CD4-positive, alpha-beta T cell treated with Interleukin-6 for 4 hours (primary cell): ENCODE measurements around the gene DENND6A.
"Not testable (repeated sequence)": the region's sequence is repeated elsewhere in the genome, so short reads cannot be mapped to it uniquely, and the experiment has no call there.

Experiments
- DNase-seq: peaks from one replicate; pipeline ENCODE4 v3.0.0-alpha.2; 2020; ENCODE audit warnings: mixed read lengths

The DENND6A gene

DNA sequence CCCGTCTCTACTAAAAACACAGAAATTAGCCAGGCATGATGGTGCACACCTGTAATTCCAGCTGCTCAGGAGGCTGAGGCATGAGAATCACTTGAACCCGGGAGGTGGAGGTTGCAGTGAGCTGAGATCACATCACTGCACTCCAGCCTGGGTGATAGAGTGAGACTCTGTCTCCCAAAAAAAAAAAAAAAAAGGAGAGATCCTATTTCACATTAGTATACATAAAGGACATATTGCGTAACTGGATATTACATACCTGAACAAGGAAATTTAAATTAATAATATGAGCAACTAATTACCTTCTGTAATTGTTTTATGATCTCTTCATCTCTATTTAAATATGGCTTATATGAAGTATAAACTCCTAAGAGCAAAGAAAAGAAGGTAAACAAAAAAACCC lies 58.6 kb downstream of the DENND6A start:
- DNase-seq, result not testable (repeated sequence)

GRCh38 chr3:57627976-57628375 lies 64.9 kb downstream of the DENND6A start:
- DNase-seq, result no peak

DNA sequence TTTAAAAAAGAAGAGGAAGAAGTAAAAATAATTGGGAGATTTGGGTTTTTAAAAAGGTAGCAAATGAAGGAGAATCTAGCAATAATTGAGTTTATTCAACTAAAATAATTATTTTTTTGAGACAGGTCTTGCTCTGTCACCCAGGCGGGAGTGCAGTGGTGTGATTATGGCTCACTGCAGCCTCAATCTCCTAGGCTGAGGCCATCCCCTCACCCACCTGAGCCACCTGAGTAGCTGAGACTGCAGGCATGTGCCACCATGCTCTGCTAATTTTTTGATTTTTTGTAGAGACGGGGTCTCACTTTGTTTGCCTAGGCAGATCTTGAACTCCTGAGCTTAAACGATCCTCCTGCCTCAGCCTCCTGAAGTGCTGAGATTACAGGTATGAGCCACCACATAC lies 68.1 kb downstream of the DENND6A start:
- no peak for DNase-seq

DNA sequence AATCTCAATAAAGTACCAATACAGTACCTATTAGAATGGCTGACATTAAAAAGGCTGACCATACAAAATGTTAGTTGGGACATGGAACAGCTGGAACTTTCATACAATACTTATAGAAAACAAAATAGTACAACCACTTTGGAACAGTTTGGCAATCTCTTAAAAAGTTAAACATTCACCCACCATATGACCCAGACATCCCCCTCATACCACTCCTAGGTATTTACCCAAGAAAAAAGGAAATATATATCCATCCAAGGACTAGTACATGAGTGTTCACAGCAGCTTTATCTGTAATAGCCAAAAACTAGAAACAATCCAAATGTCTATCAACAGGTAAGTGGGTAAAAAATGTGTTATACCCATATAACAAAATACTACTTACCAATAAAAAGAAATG lies 70.5 kb downstream of the DENND6A start:
- no peak for DNase-seq

DNA sequence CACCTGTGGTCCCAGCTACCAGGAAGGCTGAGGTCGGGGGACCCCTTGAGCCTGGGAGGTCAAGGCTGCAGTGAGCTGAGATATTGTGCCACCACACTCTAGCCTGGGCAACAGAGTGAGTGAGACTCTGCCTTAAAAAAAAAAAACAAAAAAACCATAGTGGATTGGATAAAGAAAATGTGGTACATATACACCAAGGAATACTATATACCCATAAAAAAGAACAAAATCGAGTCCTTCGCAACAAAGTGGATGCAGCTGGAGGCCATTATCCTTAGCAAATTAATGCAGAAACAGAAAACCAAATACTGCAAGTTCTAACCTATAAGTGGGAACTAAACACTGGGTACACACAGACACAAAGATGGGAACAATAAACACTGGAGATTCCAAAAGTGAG lies 75.1 kb downstream of the DENND6A start:
- DNase-seq, result no peak

DNA sequence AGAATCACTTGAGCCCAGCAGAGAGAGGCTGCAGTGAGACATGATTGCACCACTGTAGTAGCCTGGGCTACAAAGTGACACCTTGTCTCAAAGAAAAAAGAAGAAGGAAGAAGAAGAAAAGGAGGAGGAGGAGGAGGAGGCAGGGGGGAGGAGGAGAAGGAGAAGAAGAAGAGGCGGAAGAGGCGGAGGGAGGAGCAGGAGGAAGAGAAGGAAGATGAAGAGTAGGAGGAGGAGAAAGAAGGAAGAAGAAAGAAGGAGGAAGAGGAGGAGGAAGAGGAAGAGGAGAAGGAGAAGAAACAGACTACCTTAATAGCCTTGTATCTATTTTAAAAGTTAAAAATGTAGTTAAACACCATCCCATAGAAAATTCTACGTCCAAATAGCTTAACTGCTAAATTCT lies 76.6 kb downstream of the DENND6A start:
- DNase-seq, result no peak

DNA sequence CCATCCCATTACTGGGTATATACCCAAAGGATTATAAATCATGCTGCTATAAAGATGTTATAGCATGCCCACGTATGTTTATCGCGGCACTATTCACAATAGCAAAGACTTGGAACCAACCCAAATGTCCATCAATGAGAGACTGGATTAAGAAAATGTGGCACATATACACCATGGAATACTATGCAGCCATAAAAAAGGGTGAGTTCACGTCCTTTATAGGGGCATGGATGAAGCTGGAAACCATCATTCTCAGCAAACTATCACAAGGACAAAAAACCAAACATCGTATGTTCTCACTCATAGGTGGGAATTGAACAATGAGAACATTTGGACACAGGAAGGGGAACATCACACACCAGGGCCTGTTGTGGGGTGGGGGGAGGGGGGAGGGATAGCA lies 81.0 kb downstream of the DENND6A start:
- not testable (repeated sequence) for DNase-seq

- DNase-seq, result no peak
Measured at GRCh38 chr3:57605683-57606082, 87.2 kb downstream of the DENND6A start.

DNA sequence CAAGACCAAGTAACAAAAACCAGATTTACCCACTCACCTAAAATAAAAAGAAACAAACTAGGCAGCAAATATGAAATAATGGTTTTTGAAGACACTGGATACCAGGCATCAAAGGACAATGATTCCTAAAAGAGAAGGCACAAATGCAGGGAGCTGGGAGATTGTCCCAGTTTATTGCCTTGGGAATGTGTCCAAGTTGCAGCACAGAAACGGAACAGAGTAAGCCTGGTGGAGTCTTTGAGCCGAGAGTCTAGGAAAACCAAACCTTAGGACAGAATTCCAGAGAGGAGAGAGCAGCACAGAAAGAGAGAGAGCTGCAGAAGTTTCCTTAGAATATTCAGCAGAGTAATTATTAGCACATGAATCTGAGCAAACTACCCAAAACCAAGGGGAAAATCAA lies 87.9 kb downstream of the DENND6A start:
- no peak for DNase-seq

- no peak for DNase-seq
Measured at GRCh38 chr3:57600195-57600594, 92.7 kb downstream of the DENND6A start.

- no peak for DNase-seq
Measured at GRCh38 chr3:57598765-57599360, 94.0 kb downstream of the DENND6A start.

DNA sequence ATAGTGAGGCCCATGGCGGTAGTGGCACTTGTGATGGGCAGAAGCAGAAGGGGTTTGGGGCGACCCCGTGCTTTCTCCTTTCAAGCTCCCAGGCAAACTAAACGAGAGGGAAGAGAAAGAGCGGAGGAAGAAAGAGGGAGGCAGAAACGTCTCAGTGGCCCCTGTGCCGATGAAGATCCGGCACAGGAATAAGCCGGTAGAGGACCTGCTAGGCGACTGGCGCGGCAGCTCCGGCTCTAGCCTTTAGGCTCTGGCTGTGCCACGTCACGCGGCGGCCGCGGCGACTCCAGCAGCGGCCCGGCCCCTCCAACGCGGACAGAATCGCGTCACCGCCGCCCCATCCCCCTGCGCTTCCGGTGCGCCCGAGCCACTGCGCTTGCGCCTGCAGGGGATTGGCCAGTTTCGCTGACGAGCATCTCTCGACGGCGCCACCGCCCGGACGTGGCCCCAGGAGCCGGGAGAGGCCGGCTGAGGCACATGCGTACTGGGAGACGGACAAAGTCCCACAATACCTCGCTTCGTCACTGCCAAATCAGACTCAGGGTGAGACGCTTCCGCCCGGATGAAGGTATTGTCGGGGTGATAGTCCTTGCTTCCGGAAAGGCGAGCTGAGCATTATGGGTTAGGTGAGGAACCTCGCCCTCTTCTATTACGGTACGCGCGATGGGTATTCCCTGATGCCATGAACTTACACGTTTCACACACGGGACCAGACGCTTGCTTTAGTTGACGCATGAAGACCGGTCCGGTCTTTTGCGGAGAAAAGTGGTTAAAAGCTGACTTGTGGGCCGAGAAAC lies 95.6 kb downstream of the DENND6A start, which contains the start of gene ARF4:
TSS of gene ARF4 (minus strand) at position 218 of the 797 bp plus-strand sequence. CDS start at position 14, 204 bp downstream.
- DNase-seq, result peak; percentile 99

DNA sequence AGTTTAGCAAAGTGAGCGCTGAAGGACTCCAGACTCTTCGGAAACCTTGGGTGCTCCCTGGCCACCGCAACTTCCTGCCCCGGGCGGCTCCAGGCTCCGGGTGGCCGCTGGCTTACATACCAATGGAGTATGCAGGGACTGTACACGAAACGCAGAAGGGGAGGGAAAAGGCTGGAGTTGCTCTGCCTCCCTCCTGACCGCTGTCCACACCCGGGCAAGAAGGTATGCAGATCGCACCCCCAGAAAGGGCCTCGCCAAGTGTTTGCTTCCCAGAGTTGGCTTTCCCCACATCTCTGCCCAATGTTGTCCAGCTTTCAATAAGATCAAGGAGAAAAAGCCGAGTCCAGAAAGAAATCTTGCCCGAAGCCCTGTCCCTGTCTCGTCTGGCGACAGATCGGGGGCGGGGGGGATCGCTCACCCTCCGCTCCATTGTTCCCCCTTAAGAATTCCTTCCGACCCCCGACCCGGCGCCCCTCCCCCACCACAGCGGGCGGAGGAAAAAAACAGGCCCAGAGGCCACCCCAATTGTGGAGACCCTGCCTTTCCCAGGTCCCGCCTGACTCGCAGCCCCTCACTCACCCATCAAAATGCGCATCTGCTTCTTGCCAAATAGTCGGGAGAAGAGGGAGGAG lies 96.3 kb downstream of the DENND6A start:
- peak; percentile 60 for DNase-seq

GRCh38 chr3:57594576-57594975 lies 98.3 kb downstream of the DENND6A start:
- DNase-seq, result no peak

DNA sequence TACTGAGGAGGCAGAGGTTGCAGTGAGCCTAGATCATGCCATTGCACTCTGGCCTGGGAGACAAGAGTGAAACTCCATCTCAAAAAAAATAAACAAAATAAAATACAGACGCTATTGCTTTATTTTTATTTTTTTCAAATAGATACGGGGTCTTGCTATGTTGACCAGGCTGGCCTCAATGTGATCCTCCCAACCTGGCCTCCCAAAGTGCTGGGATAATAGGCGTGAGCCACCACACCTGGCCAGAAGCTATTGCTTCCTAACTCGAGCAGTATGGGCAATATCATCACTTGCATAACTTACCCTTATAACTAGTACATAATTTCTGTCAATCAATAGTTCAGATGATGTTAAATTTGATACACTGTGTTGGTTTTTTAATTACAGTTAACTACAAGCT lies 98.7 kb downstream of the DENND6A start:
- no peak for DNase-seq

GRCh38 chr3:57592306-57592705 lies 100.6 kb downstream of the DENND6A start:
- no peak for DNase-seq

- no peak for DNase-seq
Measured at GRCh38 chr3:57587905-57588304, 105.0 kb downstream of the DENND6A start.

GRCh38 chr3:57586778-57587177 lies 106.1 kb downstream of the DENND6A start:
- no peak for DNase-seq

- no peak for DNase-seq
Measured at GRCh38 chr3:57583544-57583943, 109.3 kb downstream of the DENND6A start.

DNA sequence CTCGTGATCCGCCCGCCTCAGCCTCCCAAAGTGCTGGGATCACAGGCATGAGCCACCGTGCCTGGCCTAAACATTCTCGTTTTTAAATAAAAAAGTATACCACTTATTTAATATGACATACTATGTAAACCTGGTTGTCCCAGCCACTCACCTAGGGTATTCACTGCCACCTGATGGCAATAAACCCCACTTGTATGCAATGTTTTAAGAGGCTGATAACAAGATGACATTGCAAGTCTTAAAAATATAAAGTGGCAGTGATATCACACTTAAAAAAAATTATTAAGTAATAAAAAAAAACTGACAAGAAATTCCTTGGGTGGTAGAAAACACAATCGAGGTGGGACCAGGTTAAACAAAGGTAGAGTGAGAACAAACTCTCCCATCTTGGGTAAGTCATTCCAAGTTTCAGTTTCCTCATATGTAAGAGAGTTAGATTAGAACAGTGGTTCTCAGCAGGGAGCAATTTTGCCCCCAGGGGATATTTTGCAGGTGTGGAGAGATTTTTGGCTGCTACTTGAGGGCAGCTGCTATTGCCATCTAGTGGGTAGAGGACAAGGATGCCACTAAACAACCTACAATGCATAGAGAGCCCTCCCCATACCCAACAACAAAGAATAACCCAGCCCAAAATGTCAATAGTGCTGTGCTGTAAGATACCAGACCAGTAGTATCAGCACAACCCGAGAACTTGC lies 110.3 kb downstream of the DENND6A start:
- DNase-seq, result no peak

GRCh38 chr3:57577801-57578200 lies 115.1 kb downstream of the DENND6A start:
- no peak for DNase-seq

DNA sequence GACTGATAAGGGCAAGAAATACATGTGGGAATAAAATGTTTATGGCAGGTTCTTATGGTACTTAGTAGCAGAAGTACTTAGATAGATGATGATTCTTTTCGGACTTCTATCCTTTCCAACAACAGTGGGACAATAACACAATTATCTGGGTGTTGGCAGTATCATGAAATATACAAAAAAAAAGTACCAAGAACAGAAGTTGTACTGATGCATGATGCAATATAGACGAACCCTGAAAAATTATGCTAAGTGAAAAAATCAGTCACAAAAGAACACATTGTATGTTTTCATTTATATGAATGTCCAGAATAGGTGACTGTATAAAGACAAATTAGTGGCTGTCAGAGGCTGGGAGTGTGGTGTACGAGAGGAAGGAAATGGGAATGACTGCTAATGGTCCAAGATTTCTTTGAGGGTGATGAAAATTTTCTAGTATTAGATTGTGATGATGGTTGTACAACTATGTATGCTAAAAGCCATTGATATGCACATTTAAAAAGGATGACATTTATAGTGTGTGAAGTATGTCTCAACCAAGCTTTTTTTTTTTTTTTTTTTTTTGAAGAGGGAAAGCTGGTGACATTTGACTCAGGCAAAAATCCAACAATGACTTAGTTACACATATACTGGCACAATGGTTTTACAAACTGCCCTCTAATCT lies 116.8 kb downstream of the DENND6A start:
- no peak for DNase-seq
